WERI-Rb-1 (cell line): Measurements from ENCODE around the gene RASAL1.
"Not testable (repeated sequence)": the region's sequence is repeated elsewhere in the genome, so short reads cannot be mapped to it uniquely, and the experiment has no call there.

Source experiments
- DNase-seq: peaks from one replicate; pipeline ENCODE4 v3.0.0-alpha.2; 2020
- H3K27ac ChIP-seq: fragments of 250-450 bp; sonication (Bioruptor Pico); 2 replicates; pipeline ENCODE4 v1.5.1; 2020; ENCODE audit warnings: mild to moderate bottlenecking, moderate library complexity
- H3K27me3 ChIP-seq: fragments of 250-450 bp; sonication (Bioruptor Pico); 2 replicates; pipeline ENCODE4 v1.5.1; 2021; ENCODE audit warnings: mild to moderate bottlenecking, low read depth, moderate library complexity; ENCODE audit not compliant: insufficient read depth, severe bottlenecking
- H3K36me3 ChIP-seq: fragments of 250-450 bp; sonication (Bioruptor Pico); 2 replicates; pipeline ENCODE4 v1.5.1; 2020; ENCODE audit warnings: mild to moderate bottlenecking, moderate library complexity
- H3K4me3 ChIP-seq: 2 replicates; pipeline ENCODE4 v1.5.1; 2011; ENCODE audit warnings: low read depth, mild to moderate bottlenecking, control low read depth, low read length
- H3K9me3 ChIP-seq: fragments of 250-450 bp; sonication (Bioruptor Pico); 2 replicates; pipeline ENCODE4 v1.5.1; 2021; ENCODE audit warnings: mild to moderate bottlenecking, moderate library complexity; ENCODE audit not compliant: severe bottlenecking
- CTCF ChIP-seq: IDR thresholded peaks from 2 replicates; pipeline ENCODE4 v1.5.1; 2011; ENCODE audit warnings: low read depth, mild to moderate bottlenecking, control low read depth, inconsistent platforms, low read length

The RASAL1 gene

GRCh38 chr12:113118142-113118541, 17.4 kb downstream of the RASAL1 start:
- Histone ChIP-seq H3K9me3 (peaks cover 2% of the 10 kb centered on the region), H3K27ac (no peak overlapping the region), H3K36me3 (no peaks in the 10 kb centered on the region), H3K27me3 (no peaks in the 10 kb centered on the region), H3K4me3 (no peak overlapping the region)
- no peak for TF ChIP-seq CTCF
- no peak for DNase-seq

- not testable (repeated sequence) for DNase-seq, H3K9me3 ChIP-seq, H3K4me3 ChIP-seq, H3K27me3 ChIP-seq, H3K27ac ChIP-seq, H3K36me3 ChIP-seq
Measured at GRCh38 chr12:113117684-113118083, 17.9 kb downstream of the RASAL1 start.

- no peaks in the 10 kb centered on the region for H3K36me3 ChIP-seq
- no peak overlapping the region for H3K4me3 ChIP-seq
- no peaks in the 10 kb centered on the region for H3K9me3 ChIP-seq
- no peak overlapping the region for H3K27ac ChIP-seq
- H3K27me3 ChIP-seq: no peaks in the 10 kb centered on the region
- no peak for DNase-seq
- no peak for TF ChIP-seq CTCF
Measured at GRCh38 chr12:113116875-113117274, 18.7 kb downstream of the RASAL1 start.

GRCh38 chr12:113115455-113116126, 20.0 kb downstream of the RASAL1 start:
- DNase-seq: no peak
- no peak overlapping the region for H3K4me3 ChIP-seq
- no peak for TF ChIP-seq CTCF
- H3K9me3 ChIP-seq: no peaks in the 10 kb centered on the region
- no peaks in the 10 kb centered on the region for H3K36me3 ChIP-seq
- no peak overlapping the region for H3K27ac ChIP-seq
- no peaks in the 10 kb centered on the region for H3K27me3 ChIP-seq

- Histone ChIP-seq H3K36me3 (no peaks in the 10 kb centered on the region), H3K4me3 (no peak overlapping the region), H3K27ac (no peak overlapping the region), H3K9me3 (no peaks in the 10 kb centered on the region), H3K27me3 (no peaks in the 10 kb centered on the region)
- no peak for DNase-seq
- no peak for TF ChIP-seq CTCF
Measured at GRCh38 chr12:113114447-113115178, 20.9 kb downstream of the RASAL1 start.

GRCh38 chr12:113113397-113113796, 22.2 kb downstream of the RASAL1 start:
- no peaks in the 10 kb centered on the region for H3K27me3 ChIP-seq
- DNase-seq: no peak
- H3K9me3 ChIP-seq: no peaks in the 10 kb centered on the region
- no peak for TF ChIP-seq CTCF
- no peak overlapping the region for H3K4me3 ChIP-seq
- no peak overlapping the region for H3K27ac ChIP-seq
- no peaks in the 10 kb centered on the region for H3K36me3 ChIP-seq
